Trophoblast cell (in vitro differentiated cells and primary cell): ENCODE measurements around the gene MAML1.

ENCODE experiments used
- DNase-seq, 2 donors: peaks; one replicate each; pipeline ENCODE4 v3.0.0-alpha.2; 2016
- H2AFZ ChIP-seq: 2 replicates; pipeline ENCODE4 v1.6.1; 2013; ENCODE audit warnings: low read length, moderate library complexity, mild to moderate bottlenecking; ENCODE audit not compliant: insufficient read depth, poor library complexity
- H2AK5ac ChIP-seq: 2 replicates; pipeline ENCODE4 v1.6.1; 2013; ENCODE audit warnings: mild to moderate bottlenecking, low read length
- H2BK120ac ChIP-seq: 2 replicates; pipeline ENCODE4 v1.6.1; 2013; ENCODE audit warnings: low read length, mild to moderate bottlenecking, moderate library complexity; ENCODE audit not compliant: insufficient read depth, poor library complexity
- H2BK12ac ChIP-seq: 2 replicates; pipeline ENCODE4 v1.6.1; 2013; ENCODE audit warnings: mild to moderate bottlenecking, low read length, moderate library complexity
- H2BK5ac ChIP-seq: 2 replicates; pipeline ENCODE4 v1.6.1; 2013; ENCODE audit warnings: low read length, low read depth, moderate library complexity, mild to moderate bottlenecking; ENCODE audit not compliant: poor library complexity
- H3K14ac ChIP-seq: 2 replicates; pipeline ENCODE4 v1.6.1; 2013; ENCODE audit warnings: mild to moderate bottlenecking, low read length
- H3K18ac ChIP-seq: 2 replicates; pipeline ENCODE4 v1.6.1; 2013; ENCODE audit warnings: mild to moderate bottlenecking, low read length
- H3K23ac ChIP-seq: 2 replicates; pipeline ENCODE4 v1.6.1; 2013; ENCODE audit warnings: low read length
- H3K27ac ChIP-seq: 2 replicates; pipeline ENCODE4 v1.5.1; 2013; ENCODE audit warnings: low read depth, mild to moderate bottlenecking, inconsistent platforms, low read length, moderate library complexity
- H3K27me3 ChIP-seq: 2 replicates; pipeline ENCODE4 v1.6.1; 2013; ENCODE audit warnings: inconsistent platforms, mild to moderate bottlenecking, low read length, moderate library complexity; ENCODE audit not compliant: insufficient read depth
- H3K36me3 ChIP-seq, 2 experiments: 1 replicate in 1 of 2; 2 replicates in 1 of 2; pipeline ENCODE4 v1.6.1; 2013; ENCODE audit warnings: low read length in 2 of 2, mild to moderate bottlenecking in 2 of 2, moderate library complexity in 1 of 2; ENCODE audit not compliant: insufficient read depth in 2 of 2, control insufficient read depth in 1 of 2
- H3K4ac ChIP-seq: 2 replicates; pipeline ENCODE4 v1.6.1; 2013; ENCODE audit warnings: low read depth, mild to moderate bottlenecking, low read length, moderate library complexity
- H3K4me1 ChIP-seq, 2 experiments: 1 replicate in 1 of 2; 2 replicates in 1 of 2; pipeline ENCODE4 v1.6.1; 2013; ENCODE audit warnings: low read length in 2 of 2, mild to moderate bottlenecking in 2 of 2, moderate library complexity in 1 of 2; ENCODE audit not compliant: insufficient read depth in 2 of 2, control insufficient read depth in 1 of 2
- H3K4me2 ChIP-seq: 2 replicates; pipeline ENCODE4 v1.6.1; 2013; ENCODE audit warnings: inconsistent platforms, mild to moderate bottlenecking, low read length, moderate library complexity
- H3K4me3 ChIP-seq: 2 replicates; pipeline ENCODE4 v1.5.1; 2013; ENCODE audit warnings: mild to moderate bottlenecking, low read depth, low read length, inconsistent platforms
- H3K79me1 ChIP-seq: one replicate; pipeline ENCODE4 v1.6.1; 2013; ENCODE audit warnings: low read length
- H3K79me2 ChIP-seq: 2 replicates; pipeline ENCODE4 v1.6.1; 2013; ENCODE audit warnings: low read length, mild to moderate bottlenecking; ENCODE audit not compliant: control insufficient read depth, insufficient read depth, poor library complexity
- H3K9ac ChIP-seq: 2 replicates; pipeline ENCODE4 v1.6.1; 2013; ENCODE audit warnings: mild to moderate bottlenecking, low read length
- H3K9me3 ChIP-seq: 2 replicates; pipeline ENCODE4 v1.6.1; 2013; ENCODE audit warnings: low read depth, mild to moderate bottlenecking, control low read depth, inconsistent platforms, low read length; ENCODE audit not compliant: insufficient read depth
- H4K12ac ChIP-seq: 2 replicates; pipeline ENCODE4 v1.6.1; 2013; ENCODE audit warnings: low read depth, mild to moderate bottlenecking, low read length, moderate library complexity
- H4K8ac ChIP-seq: 2 replicates; pipeline ENCODE4 v1.6.1; 2013; ENCODE audit warnings: low read depth, mild to moderate bottlenecking, low read length, moderate library complexity
- H4K91ac ChIP-seq: one replicate; pipeline ENCODE4 v1.6.1; 2013; ENCODE audit warnings: low read depth, mild to moderate bottlenecking, low read length, moderate library complexity
- WGBS: extraction: QIAGEN DNeasy Blood & Tissue Kit; methylation state at CpG from one replicate; pipeline ENCODE4 v1.1.7; 2013; ENCODE audit warnings: missing lambda C conversion rate; ENCODE audit not compliant: insufficient read length, insufficient coverage; ENCODE audit errors: extremely low coverage; 5-methylcytosine and 5-hydroxymethylcytosine counted together

The MAML1 gene

DNA sequence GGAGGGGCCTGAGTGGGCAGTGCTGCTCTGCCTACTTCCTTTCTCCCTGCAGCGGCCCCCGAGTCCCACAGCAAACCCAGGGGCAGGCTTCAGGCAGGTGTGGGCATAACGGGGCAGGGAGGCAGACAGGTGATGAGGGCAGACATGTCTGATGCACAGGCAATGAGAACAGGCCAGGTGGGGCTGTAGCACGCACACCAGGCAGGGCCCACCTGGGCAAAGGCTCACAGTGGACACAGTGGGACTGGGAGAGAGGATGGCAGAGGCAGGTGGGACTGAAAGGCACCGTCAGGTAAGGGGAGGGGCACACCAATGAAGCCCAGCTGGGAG is 67.0 kb downstream of the MAML1 start:
- Histone ChIP-seq H4K8ac (no peak overlapping the region), H3K79me1 (peaks cover 7% of the 10 kb centered on the region), H4K91ac (no peak overlapping the region), H3K18ac (no peak overlapping the region), H3K27ac (no peak overlapping the region), H3K4me3 (no peak overlapping the region), H2AK5ac (no peak overlapping the region), H4K12ac (no peak overlapping the region), H2AFZ (no peak overlapping the region), H3K9me3 (no peaks in the 10 kb centered on the region), H2BK5ac (no peak overlapping the region), H3K14ac (no peak overlapping the region), H3K36me3 (peaks cover 63% of the 10 kb centered on the region in 2 experiments), H3K4me2 (no peak overlapping the region), H3K23ac (no peak overlapping the region), H3K9ac (no peak overlapping the region), H3K79me2 (peaks cover 6% of the 10 kb centered on the region), H2BK12ac (no peak overlapping the region), H2BK120ac (no peak overlapping the region), H3K4me1 (peaks cover 14 to 20% of the 10 kb centered on the region in 2 experiments), H3K4ac (no peak overlapping the region), H3K27me3 (no peaks in the 10 kb centered on the region)
- DNase-seq = no peak
- WGBS = no CpG with 5 or more reads among the region's 5 CpGs

DNA sequence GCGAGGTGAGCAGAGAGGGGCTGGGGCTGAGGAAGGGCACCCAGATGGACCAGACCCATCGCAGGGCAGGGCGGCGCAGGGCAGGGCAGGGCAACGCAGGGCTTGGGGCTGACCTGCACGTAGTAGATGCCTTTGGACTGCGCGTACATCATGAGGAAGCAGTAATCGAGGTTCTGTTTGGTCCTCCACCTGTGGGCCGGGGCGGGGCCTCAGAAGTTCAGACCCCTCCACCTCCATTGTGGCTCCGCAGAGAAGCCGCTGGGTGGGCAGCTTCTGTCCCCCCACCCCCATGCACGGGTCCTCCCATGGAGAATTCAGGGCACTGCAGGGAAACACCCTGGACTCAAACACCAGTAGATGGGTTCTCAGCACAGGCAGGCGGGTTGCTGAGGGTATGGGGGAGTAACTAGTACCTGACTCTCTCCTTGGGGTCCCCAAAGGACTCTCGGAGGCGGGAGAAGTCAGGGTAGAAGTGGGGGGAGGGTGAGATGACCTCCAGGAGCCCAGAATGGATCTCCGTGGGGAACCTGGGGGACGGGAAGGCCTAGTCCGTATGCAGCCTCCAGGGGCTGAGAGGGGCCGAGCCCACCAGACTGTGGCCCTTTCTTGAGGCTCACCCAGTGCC is 67.6 kb downstream of the MAML1 start:
- Histone ChIP-seq H3K9ac (no peak overlapping the region), H2BK12ac (no peak overlapping the region), H3K36me3 (peaks cover 63% of the 10 kb centered on the region in 2 experiments), H2AFZ (no peak overlapping the region), H2BK5ac (no peak overlapping the region), H3K14ac (no peak overlapping the region), H2BK120ac (no peak overlapping the region), H3K79me2 (peaks cover 10% of the 10 kb centered on the region), H4K8ac (no peak overlapping the region), H3K4me3 (no peak overlapping the region), H3K27me3 (no peaks in the 10 kb centered on the region), H4K12ac (no peak overlapping the region), H3K9me3 (no peaks in the 10 kb centered on the region), H3K23ac (no peak overlapping the region), H3K4ac (no peak overlapping the region), H3K79me1 (peaks cover 7% of the 10 kb centered on the region), H3K4me2 (no peak overlapping the region), H3K4me1 (peaks cover 13 to 21% of the 10 kb centered on the region in 2 experiments), H3K18ac (no peak overlapping the region), H3K27ac (no peak overlapping the region), H2AK5ac (no peak overlapping the region), H4K91ac (no peak overlapping the region)
- no CpG with 5 or more reads among the region's 21 CpGs for WGBS
- no peak for DNase-seq

- Histone ChIP-seq H3K4ac (no peak overlapping the region), H3K18ac (no peak overlapping the region), H4K91ac (no peak overlapping the region), H3K27ac (no peak overlapping the region), H3K4me3 (no peak overlapping the region), H3K23ac (no peak overlapping the region), H4K12ac (no peak overlapping the region), H3K4me1 (peaks cover 13 to 19% of the 10 kb centered on the region in 2 experiments), H3K79me2 (peaks cover 12% of the 10 kb centered on the region), H3K9me3 (no peaks in the 10 kb centered on the region), H3K27me3 (no peaks in the 10 kb centered on the region), H3K79me1 (peaks cover 4% of the 10 kb centered on the region), H3K14ac (no peak overlapping the region), H3K36me3 (peaks cover 63% of the 10 kb centered on the region in 2 experiments), H2AFZ (no peak overlapping the region), H2AK5ac (no peak overlapping the region), H2BK5ac (no peak overlapping the region), H2BK12ac (no peak overlapping the region), H3K9ac (no peak overlapping the region), H4K8ac (no peak overlapping the region), H3K4me2 (no peak overlapping the region), H2BK120ac (no peak overlapping the region)
- DNase-seq = no peak
- no CpG with 5 or more reads among the region's 12 CpGs for WGBS
Measured at GRCh38 chr5:179800696-179801201, 68.1 kb downstream of the MAML1 start.

DNA sequence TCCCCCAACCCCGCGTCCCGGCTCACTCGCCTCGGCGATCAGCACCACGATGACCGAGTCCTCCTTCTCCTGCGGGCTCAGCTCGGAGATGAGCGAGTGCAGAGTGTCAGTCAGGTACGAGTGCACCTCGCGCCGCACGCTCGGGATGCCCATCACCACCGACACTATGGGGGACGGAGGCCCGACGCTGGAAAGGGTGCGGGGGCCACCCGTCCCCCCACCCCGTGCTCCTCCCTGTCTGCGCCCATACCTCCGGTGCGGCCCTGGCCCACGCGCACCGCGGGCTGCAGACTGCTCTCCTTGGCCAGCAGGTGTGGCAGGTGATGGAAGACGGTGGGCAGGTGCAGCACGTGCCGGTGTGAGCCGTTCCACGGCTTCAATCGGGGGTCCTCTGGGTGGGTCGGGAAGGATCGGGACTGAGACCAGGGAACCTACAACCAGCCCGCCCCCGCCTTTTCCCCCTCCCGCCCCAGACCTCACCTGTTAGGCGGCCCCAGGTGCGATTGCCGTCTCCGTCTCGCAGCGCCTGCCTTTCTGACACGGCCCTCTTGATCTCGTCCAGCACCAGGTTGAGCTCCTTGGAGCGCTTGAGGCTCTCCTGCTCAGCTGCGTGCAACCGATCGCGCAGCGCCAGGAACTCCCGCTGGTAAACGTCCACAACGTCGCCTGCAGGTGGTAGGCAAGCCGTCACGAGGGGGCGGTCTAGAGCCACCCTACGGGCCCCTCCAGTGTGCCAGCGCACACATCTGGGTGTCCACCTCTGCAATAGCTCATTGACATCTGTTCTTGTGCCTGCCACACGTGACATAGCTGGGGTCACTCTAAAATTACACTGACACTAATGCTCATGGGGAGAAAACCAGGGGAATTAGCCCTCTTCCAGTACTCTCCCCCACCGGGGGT is 68.9 kb downstream of the MAML1 start:
- H2AFZ ChIP-seq = no peak overlapping the region
- H3K4me1 ChIP-seq = peaks cover 13 to 18% of the 10 kb centered on the region in 2 experiments
- no peak overlapping the region for H3K27ac ChIP-seq
- no peak overlapping the region for H3K14ac ChIP-seq
- H2BK5ac ChIP-seq = no peak overlapping the region
- no peak overlapping the region for H3K4ac ChIP-seq
- no peak overlapping the region for H4K12ac ChIP-seq
- H2BK12ac ChIP-seq = no peak overlapping the region
- peaks cover 9% of the 10 kb centered on the region for H3K79me1 ChIP-seq
- no CpG with 5 or more reads among the region's 67 CpGs for WGBS
- H4K91ac ChIP-seq = no peak overlapping the region
- no peak overlapping the region for H2BK120ac ChIP-seq
- H4K8ac ChIP-seq = no peak overlapping the region
- peaks cover 17% of the 10 kb centered on the region for H3K79me2 ChIP-seq
- H3K36me3 ChIP-seq = peaks cover 63% of the 10 kb centered on the region in 2 experiments
- H3K23ac ChIP-seq = no peak overlapping the region
- no peaks in the 10 kb centered on the region for H3K27me3 ChIP-seq
- DNase-seq = peak; percentile 74 to 87
- no peaks in the 10 kb centered on the region for H3K9me3 ChIP-seq
- no peak overlapping the region for H3K9ac ChIP-seq
- H3K4me2 ChIP-seq = no peak overlapping the region
- no peak overlapping the region for H3K4me3 ChIP-seq
- H2AK5ac ChIP-seq = no peak overlapping the region
- no peak overlapping the region for H3K18ac ChIP-seq
